C1 segment of cervical spinal cord (tissue), 14 donors: ENCODE results near the gene LRFN2.
A peak's percentile ranks its signal among the peaks of the same experiment; 100 is the strongest.

ENCODE experiments used
- DNase-seq, 14 donors: peaks; one replicate each; lab custom pipeline; 2025; lab: John Stamatoyannopoulos, UW

The LRFN2 gene

DNA sequence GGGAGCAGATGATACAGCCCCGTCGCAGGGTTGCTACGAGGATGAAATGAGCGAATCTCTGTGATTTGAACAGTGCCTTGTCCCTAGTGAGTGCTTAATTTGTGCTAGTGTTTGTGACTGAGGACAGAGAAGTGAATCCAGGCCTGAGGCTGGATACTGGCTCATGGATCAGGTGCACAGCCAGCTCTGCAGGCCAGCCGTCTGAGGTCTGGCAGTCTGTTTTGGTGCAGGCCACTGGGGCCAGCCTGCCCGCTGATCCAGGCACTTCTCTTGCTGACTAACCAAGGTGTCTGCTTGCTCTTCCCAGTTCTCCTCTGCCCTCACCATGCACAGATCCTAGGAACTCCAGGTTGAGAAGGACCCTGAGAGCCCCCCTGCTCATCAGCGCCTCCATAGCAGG, 181.0 kb downstream of the LRFN2 start:
- DNase-seq: peak in 1 of 14 donors; percentile 30

GRCh38 chr6:40400738-40401137, 186.4 kb downstream of the LRFN2 start:
- DNase-seq: no peak

GRCh38 chr6:40399888-40400457, 187.2 kb downstream of the LRFN2 start:
- no peak for DNase-seq

DNA sequence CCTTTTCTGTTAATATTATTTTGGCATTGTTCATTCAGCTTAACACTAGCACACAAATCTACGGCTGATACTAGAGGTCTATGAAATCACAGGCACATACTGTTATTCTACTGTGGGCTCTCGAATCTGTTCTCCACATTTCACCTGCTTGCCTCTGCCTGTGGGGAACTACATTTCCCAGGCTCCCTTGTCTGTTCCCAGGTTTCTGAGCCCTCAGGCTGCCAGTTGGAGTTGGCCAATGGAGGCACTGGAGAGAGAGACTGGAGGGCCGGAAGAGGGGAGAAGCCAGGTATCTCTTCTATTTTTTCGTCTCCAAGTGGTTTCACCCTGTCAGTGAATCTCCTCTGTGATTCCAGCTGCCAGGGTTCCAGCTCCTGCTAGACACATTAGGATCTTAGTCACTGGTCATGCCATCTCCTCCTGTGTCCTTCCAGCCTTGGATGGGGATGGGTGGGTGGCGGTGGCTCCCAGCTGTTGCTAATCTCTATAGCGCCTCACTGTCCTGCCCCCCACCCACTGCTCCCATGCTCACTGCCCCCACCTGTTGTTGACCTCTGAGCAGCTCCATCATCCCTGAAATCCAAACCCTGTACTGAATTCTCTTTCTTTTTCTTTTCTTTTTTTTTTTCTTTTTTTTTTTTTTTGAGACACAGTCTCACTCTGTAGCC, 188.2 kb downstream of the LRFN2 start:
- DNase-seq: no peak

DNA sequence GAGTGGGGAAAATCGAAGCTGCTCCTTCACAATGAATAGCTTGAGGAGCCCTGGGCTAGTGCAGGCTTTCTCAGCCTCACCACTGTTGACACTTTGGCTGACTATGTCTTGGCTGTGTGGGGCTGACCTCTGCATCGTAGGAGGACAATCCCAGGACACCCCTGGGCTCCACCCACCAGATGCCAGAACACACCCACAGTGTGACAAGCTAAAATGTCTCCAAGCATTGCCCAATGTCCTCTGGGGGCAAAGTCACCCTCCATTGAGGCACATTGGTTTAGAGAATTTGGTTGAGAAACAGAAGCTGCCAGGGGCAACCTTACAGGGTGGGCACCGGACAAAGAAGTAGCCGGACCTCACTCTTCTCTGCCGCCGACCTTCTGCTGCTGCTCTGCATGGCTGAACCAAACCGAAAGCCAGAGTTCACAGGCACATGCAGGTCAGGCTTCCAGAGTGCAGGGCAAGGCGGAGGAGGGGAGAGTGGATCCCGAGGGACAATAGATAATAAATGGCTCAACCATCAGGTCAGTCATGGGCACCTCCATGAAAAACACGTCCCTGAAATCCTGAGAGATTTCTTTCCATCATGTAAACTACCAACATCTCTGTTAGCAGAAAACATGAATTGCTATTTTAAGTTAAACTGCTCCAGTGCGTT, 189.0 kb downstream of the LRFN2 start:
- DNase-seq: no peak

DNA sequence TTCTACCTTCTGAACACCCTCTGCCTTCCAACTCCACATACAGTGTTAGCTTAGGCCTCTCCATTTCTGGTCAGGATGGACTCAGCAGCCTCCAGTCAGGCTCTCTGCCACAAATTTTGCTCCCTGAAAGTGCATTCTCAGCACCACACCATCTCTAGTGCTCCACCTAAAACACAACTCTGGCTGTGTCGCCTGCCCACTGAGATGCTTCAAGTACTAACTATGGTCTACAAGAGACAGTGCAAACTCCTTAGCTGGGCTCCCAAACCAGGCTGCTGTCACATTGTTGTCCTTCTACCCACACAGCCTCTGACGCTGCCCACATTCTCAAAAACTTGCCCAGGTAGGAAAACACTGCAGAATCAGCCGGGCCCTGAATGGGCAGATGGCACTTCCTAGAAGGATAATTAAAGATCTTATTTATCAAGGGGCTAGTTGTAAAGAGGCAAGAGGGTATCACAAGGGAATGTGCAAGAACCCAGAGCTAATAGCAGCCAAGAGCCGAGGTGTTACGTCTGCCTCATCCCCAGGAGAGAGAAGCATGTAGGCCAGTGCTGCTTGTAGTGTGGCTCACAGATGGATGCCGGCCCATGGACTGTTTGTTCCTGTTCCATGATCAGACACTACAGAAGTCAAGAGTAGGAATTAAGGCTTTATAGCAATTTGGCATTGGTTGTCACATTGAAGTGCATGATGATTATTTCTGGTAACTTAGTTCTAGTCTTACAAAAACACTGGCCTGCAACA, 189.7 kb downstream of the LRFN2 start:
- DNase-seq: no peak

- DNase-seq: no peak
Observed at GRCh38 chr6:40395698-40396076, 191.5 kb downstream of the LRFN2 start.

DNA sequence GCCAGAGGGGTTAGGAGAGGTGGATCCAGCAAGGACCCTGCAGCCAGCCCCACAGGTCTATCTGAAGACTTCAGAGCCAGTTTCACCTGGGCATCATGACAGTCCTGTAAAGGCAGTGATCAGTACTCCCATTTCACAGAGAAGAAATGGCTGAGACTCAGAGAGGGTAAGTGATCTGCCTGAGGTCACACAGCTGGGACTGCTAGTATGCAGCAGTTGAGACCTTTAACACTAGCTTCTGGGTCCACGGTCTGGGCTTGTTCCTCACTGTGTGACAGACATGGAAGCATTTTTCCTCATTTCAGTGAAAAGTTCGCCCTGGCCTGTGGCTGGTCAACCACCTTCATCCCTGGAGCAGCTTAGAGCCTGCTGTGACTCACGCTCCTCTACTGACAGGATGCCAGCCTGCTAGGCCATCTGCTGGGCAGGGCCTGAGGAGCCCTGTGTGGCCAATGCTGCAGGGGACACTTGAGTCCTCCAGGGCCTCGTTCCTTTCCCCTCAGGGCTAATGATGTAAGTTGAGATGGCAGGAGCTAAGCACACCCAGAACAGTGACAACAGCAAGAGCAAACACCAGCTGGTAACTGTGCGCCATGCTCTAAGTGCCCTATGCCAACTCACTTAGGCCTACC, 192.0 kb downstream of the LRFN2 start:
- DNase-seq: peak in 1 of 14 donors; percentile 56

GRCh38 chr6:40394381-40394780, 192.8 kb downstream of the LRFN2 start:
- DNase-seq: no peak

DNA sequence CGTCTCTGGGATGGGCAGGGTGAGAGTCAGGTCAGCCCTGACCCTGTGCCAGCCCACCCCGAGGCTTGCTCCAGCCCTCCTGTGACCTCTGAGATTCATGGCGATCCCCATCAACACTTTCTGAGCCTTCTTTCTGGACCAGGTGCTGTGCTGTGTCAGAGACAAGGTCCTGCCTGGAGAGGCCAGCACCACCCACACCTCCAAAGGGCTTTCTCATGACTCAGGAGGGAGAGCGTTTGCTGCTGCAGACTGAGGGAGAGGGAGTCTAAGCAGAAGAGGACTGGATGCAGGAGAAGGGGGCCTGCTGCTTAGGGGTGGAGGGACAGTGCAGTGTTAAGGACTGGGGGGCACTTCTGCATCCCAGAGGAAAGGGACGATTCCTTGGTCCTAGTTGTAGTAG, 193.5 kb downstream of the LRFN2 start:
- no peak for DNase-seq

GRCh38 chr6:40392589-40392988, 194.6 kb downstream of the LRFN2 start:
- DNase-seq: no peak

- DNase-seq: no peak
Observed at GRCh38 chr6:40391851-40392517, 195.2 kb downstream of the LRFN2 start.

GRCh38 chr6:40391086-40391485, 196.1 kb downstream of the LRFN2 start:
- no peak for DNase-seq

- DNase-seq: no peak
Observed at GRCh38 chr6:40390144-40390800, 196.9 kb downstream of the LRFN2 start.

DNA sequence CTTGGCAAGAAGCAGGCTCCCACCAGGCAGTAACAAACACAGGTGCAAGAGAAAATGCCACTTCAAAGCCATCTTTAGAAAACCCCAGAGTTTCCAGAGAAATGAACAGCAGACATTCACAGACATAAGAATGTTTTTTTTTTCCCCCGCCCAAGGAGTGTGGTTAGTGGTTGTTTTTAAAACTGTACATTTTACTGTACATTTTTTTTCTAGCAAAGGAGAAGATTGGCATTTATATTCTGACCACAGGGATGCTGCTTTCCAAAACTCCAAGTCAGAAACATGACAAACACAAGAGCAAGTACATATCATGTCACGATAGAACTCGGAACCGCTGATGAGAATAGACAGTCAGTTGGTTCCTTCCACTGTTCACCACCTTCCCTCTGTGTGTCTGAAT, 197.9 kb downstream of the LRFN2 start:
- no peak for DNase-seq

- DNase-seq: no peak
Observed at GRCh38 chr6:40387871-40388264, 199.3 kb downstream of the LRFN2 start.

DNA sequence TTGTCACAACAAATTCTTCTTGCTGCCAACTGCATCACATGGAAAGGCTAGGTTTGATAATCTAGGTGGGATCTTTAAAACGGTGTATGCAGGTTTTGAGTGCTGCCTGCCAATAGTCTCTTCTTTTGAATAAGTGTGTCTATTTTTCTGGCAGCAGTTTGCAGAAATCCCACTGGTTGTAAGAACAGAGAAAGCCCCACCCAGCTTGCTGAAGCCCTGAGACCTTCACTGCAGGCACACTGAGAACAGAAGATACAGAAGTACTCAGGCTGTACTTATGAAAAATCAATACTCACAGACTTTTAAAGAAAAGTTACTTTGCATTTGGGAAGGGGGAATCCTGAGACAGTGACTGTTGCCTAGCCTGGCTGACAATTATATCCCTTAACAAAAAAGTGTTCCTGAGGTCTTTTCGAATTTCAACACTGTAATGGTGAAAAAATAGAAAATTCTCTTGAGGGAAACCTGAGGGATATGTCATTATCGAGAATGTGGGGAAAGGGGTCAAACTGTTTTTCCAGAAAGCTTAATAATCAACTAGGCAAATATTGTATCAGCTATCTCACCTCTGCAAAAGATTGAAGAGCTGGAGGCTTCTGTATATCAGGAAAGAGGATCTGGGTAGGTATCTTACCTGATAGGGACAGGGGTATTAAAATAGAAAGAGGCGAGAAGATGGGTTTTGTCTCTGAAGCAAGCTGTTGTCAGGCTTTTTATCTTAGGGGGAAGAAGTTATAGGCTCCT, 199.9 kb downstream of the LRFN2 start:
- no peak for DNase-seq

DNA sequence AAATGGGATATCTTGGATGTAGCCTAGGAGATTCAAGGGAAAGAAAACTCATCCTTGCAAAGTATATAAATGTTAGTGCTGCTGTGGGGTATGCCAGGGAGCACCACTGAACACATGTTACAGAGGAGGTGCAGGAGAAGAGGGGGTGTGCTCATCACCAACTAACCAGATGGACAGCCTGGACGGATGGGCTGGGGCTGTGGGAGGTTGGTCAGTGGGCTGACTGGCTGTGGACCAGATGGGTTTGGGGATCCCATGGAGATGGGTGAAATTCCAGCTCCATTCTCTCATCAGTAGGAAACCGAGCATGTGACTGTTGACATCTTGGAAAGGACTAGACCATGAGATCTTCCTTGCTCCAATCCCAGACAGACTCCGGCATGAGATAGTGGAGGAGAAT, 201.0 kb downstream of the LRFN2 start:
- DNase-seq: no peak

- peak in 1 of 14 donors; percentile 77 for DNase-seq
Observed at GRCh38 chr6:40383348-40384115, 203.6 kb downstream of the LRFN2 start.
